ENCODE measurements around the gene MCUB.

GRCh38 chr4:109675181-109675580 is 115.1 kb downstream of the MCUB start:
- TF ChIP-seq CTCF (IDR thresholded peaks at IDR 0.05; ENCODE audit: poor library complexity, severe bottlenecking) = no peak
- no peak for TF ChIP-seq REST (IDR thresholded peaks at IDR 0.05; ENCODE audit: borderline replicate concordance)
- TF ChIP-seq EZH2 (IDR thresholded peaks at IDR 0.05; ENCODE audit: borderline replicate concordance, insufficient read depth, low read length, poor library complexity, severe bottlenecking) = no peak
- TF ChIP-seq SMC3 (conservative IDR thresholded peaks at IDR 0.05; ENCODE audit: poor library complexity) = no peak
- no peak for TF ChIP-seq POLR2AphosphoS5 (IDR thresholded peaks at IDR 0.05)
- no peak for TF ChIP-seq TAF1 (IDR thresholded peaks at IDR 0.05; ENCODE audit: low read depth)

Measured in neural cell (in vitro differentiated cells).